ENCODE data around the gene CHST9. TPM values are rescaled to one million over a fixed set of nuclear protein-coding genes. Genes with fewer than 3 reads are reported as not detected.

Gene CHST9
- polyA plus RNA-seq, 1 donor from 2014 or later: 0.32 TPM

- H3K9ac ChIP-seq (ENCODE audit: low read length): no peak overlapping the region
- no peaks in the 10 kb centered on the region for H3K27me3 ChIP-seq (ENCODE audit: insufficient read depth, low read depth, low read length)
- no peaks in the 10 kb centered on the region for H4K20me1 ChIP-seq (ENCODE audit: insufficient read depth)
- H3K4me2 ChIP-seq (ENCODE audit: low read length): no peak overlapping the region
- no peak overlapping the region for H2AFZ ChIP-seq (ENCODE audit: low read depth, low read length)
- no peaks in the 10 kb centered on the region for H3K36me3 ChIP-seq (ENCODE audit: insufficient read depth, low read length)
- no peaks in the 10 kb centered on the region for H3K79me2 ChIP-seq (replicated peaks; ENCODE audit: insufficient read depth, low read length)
- no peak overlapping the region for H3K27ac ChIP-seq (ENCODE audit: low read length)
- no peaks in the 10 kb centered on the region for H3K9me3 ChIP-seq (ENCODE audit: low read length)
- TF ChIP-seq EZH2 (IDR thresholded peaks at IDR 0.05; ENCODE audit: borderline replicate concordance, insufficient read depth, low read length, poor library complexity, severe bottlenecking) (no peak), REST (IDR thresholded peaks at IDR 0.05; ENCODE audit: borderline replicate concordance) (no peak), POLR2AphosphoS5 (IDR thresholded peaks at IDR 0.05) (no peak), TAF1 (IDR thresholded peaks at IDR 0.05; ENCODE audit: low read depth) (no peak), CTCF (IDR thresholded peaks at IDR 0.05; ENCODE audit: poor library complexity, severe bottlenecking) (no peak), SMC3 (conservative IDR thresholded peaks at IDR 0.05; ENCODE audit: poor library complexity) (no peak), MXI1 (conservative IDR thresholded peaks at IDR 0.05; ENCODE audit: poor library complexity, severe bottlenecking) (no peak), EP300 (conservative IDR thresholded peaks at IDR 0.05; ENCODE audit: poor library complexity, severe bottlenecking) (no peak), RAD21 (conservative IDR thresholded peaks at IDR 0.05) (no peak)
- no peaks in the 10 kb centered on the region for H3K9me2 ChIP-seq (ENCODE audit: insufficient read depth, low read length)
- no peaks in the 10 kb centered on the region for H3F3A ChIP-seq (ENCODE audit: insufficient read depth, low read length, poor library complexity, severe bottlenecking)
- no peak overlapping the region for H3K4me3 ChIP-seq (ENCODE audit: low read length)
These were observed 60.9 kb downstream of the CHST9 start for GRCh38 chr18:27124196-27124595.

- Histone ChIP-seq H3K79me2 (replicated peaks; ENCODE audit: insufficient read depth, low read length) (no peaks in the 10 kb centered on the region), H3K4me2 (ENCODE audit: low read length) (no peak overlapping the region), H3K27me3 (ENCODE audit: insufficient read depth, low read depth, low read length) (no peaks in the 10 kb centered on the region), H3K27ac (ENCODE audit: low read length) (no peak overlapping the region), H3K36me3 (ENCODE audit: insufficient read depth, low read length) (no peaks in the 10 kb centered on the region), H3K9ac (ENCODE audit: low read length) (no peak overlapping the region), H3K9me3 (ENCODE audit: low read length) (no peaks in the 10 kb centered on the region), H3K4me3 (ENCODE audit: low read length) (no peak overlapping the region), H4K20me1 (ENCODE audit: insufficient read depth) (no peaks in the 10 kb centered on the region), H3K9me2 (ENCODE audit: insufficient read depth, low read length) (no peaks in the 10 kb centered on the region), H3F3A (ENCODE audit: insufficient read depth, low read length, poor library complexity, severe bottlenecking) (no peaks in the 10 kb centered on the region), H2AFZ (ENCODE audit: low read depth, low read length) (no peak overlapping the region)
- TF ChIP-seq SMC3 (conservative IDR thresholded peaks at IDR 0.05; ENCODE audit: poor library complexity) (no peak), MXI1 (conservative IDR thresholded peaks at IDR 0.05; ENCODE audit: poor library complexity, severe bottlenecking) (no peak), EP300 (conservative IDR thresholded peaks at IDR 0.05; ENCODE audit: poor library complexity, severe bottlenecking) (no peak), RAD21 (conservative IDR thresholded peaks at IDR 0.05) (no peak), TAF1 (IDR thresholded peaks at IDR 0.05; ENCODE audit: low read depth) (no peak), REST (IDR thresholded peaks at IDR 0.05; ENCODE audit: borderline replicate concordance) (no peak), POLR2AphosphoS5 (IDR thresholded peaks at IDR 0.05) (no peak), EZH2 (IDR thresholded peaks at IDR 0.05; ENCODE audit: borderline replicate concordance, insufficient read depth, low read length, poor library complexity, severe bottlenecking) (no peak), CTCF (IDR thresholded peaks at IDR 0.05; ENCODE audit: poor library complexity, severe bottlenecking) (no peak)
These were observed 64.0 kb downstream of the CHST9 start for GRCh38 chr18:27121108-27121507.

Data from neural cell (in vitro differentiated cells).